Measurements from ENCODE around the gene DNAJA2.
"Not testable (repeated sequence)": the region's sequence is repeated elsewhere in the genome, so short reads cannot be mapped to it uniquely, and the experiment has no call there.

DNAJA2 gene

GRCh38 chr16:46975165-46975564 lies 1.7 kb upstream of the DNAJA2 start:
- DNase-seq: no peak

- no peak for DNase-seq
These were observed 878 bp upstream of the DNAJA2 start for GRCh38 chr16:46974352-46974751.

- peak in 1 of 2 experiments; percentile 18 for DNase-seq
These were observed 486 bp upstream of the DNAJA2 start for GRCh38 chr16:46973996-46974324.

GRCh38 chr16:46972429-46973206 lies 856 bp downstream of the DNAJA2 start:
- peak in 1 of 2 experiments; percentile 35 for DNase-seq

GRCh38 chr16:46971271-46971670 lies 2.2 kb downstream of the DNAJA2 start:
- no peak for DNase-seq

GRCh38 chr16:46970089-46970488 lies 3.4 kb downstream of the DNAJA2 start:
- DNase-seq: no peak

GRCh38 chr16:46968063-46968435 lies 5.4 kb downstream of the DNAJA2 start:
- DNase-seq: no peak

- no peak for DNase-seq
These were observed 10.8 kb downstream of the DNAJA2 start for GRCh38 chr16:46962629-46963028.

GRCh38 chr16:46961373-46962353 lies 11.8 kb downstream of the DNAJA2 start:
- DNase-seq: no peak

- DNase-seq: no peak
These were observed 18.9 kb downstream of the DNAJA2 start for GRCh38 chr16:46954562-46954961.

GRCh38 chr16:46950009-46950408 lies 23.5 kb downstream of the DNAJA2 start:
- DNase-seq: no peak

GRCh38 chr16:46949241-46949892 lies 24.1 kb downstream of the DNAJA2 start:
- no peak for DNase-seq

- no peak for DNase-seq
These were observed 24.8 kb downstream of the DNAJA2 start for GRCh38 chr16:46948548-46949166.

- peak in 1 of 2 experiments; percentile 14 for DNase-seq
These were observed 25.4 kb downstream of the DNAJA2 start for GRCh38 chr16:46947900-46948547.

GRCh38 chr16:46944713-46945112 lies 28.8 kb downstream of the DNAJA2 start:
- DNase-seq: not testable (repeated sequence)

- DNase-seq: no peak
These were observed 35.9 kb downstream of the DNAJA2 start for GRCh38 chr16:46937536-46937935.

GRCh38 chr16:46932802-46933201 lies 40.7 kb downstream of the DNAJA2 start:
- no peak for DNase-seq

GRCh38 chr16:46930861-46931260 lies 42.6 kb downstream of the DNAJA2 start:
- DNase-seq: no peak

- no peak for DNase-seq
These were observed 43.8 kb downstream of the DNAJA2 start for GRCh38 chr16:46929378-46930332.

GRCh38 chr16:46928811-46929210 lies 44.7 kb downstream of the DNAJA2 start:
- DNase-seq: no peak

GRCh38 chr16:46927273-46927672 lies 46.2 kb downstream of the DNAJA2 start:
- no peak for DNase-seq
